SK-N-SH (cell line): ENCODE data around the gene DNAJB4. TPM values are rescaled to one million over a fixed set of nuclear protein-coding genes. Genes with fewer than 3 reads are reported as not detected.

Experiments
- CTCF ChIA-PET: fragments of 300-600, 350-600 bp; formaldehyde crosslinking; extraction: SDS; loops from one replicate; lab custom pipeline; 2021; lab: Yijun Ruan, JAX
- POLR2A ChIA-PET: fragments of 350-600 bp; sonication (Branson Sonifier 250); formaldehyde crosslinking; extraction: SDS; loops from one replicate; lab custom pipeline; 2020; ENCODE audit warnings: antibody characterized with exemption, inconsistent platforms; lab: Yijun Ruan, JAX
- DNase-seq: peaks from one replicate; pipeline ENCODE4 v3.0.0; 2012
- H2AFZ ChIP-seq: fragments of 200-600 bp; sonication (generic); 2 replicates; pipeline ENCODE4 v1.8.1; 2016; ENCODE audit warnings: antibody characterized with exemption, mild to moderate bottlenecking, low read depth
- H3F3A ChIP-seq: fragments of 200-600 bp; sonication (generic); replicated peaks from 2 replicates; pipeline ENCODE3; 2016; ENCODE audit warnings: antibody characterized with exemption, mild to moderate bottlenecking; ENCODE audit not compliant: insufficient read depth
- H3K27ac ChIP-seq, 2 experiments: fragments of 200-500 bp in 1 of 2; fragments of 200-600 bp in 1 of 2; sonication (Bioruptor generic) in 1 of 2; sonication (generic), shearing (Covaris generic) in 1 of 2; 2 replicates each; pipeline versions ENCODE4 v1.5.1 to v1.6.1; 2014 to 2016; ENCODE audit warnings: low read depth in 2 of 2, inconsistent platforms in 1 of 2, low read length in 1 of 2, mild to moderate bottlenecking in 1 of 2, mixed read lengths in 1 of 2
- H3K27me3 ChIP-seq: fragments of 200-600 bp; sonication (generic), shearing (Covaris generic); 2 replicates; pipeline ENCODE4 v1.6.1; 2016; ENCODE audit warnings: mixed run types; ENCODE audit not compliant: insufficient read depth
- H3K36me3 ChIP-seq, 2 experiments: fragments of 200-500 bp in 1 of 2; fragments of 200-600 bp in 1 of 2; sonication (Bioruptor generic) in 1 of 2; sonication (generic) in 1 of 2; replicated peaks in 1 of 2; 2 replicates each; pipeline versions ENCODE3 to v1.5.1; 2014 to 2016; ENCODE audit warnings: low read length in 1 of 2, mild to moderate bottlenecking in 1 of 2; ENCODE audit not compliant: insufficient read depth in 2 of 2, control insufficient read depth in 1 of 2
- H3K4me1 ChIP-seq, 2 experiments: fragments of 200-500 bp in 1 of 2; fragments of 200-600 bp in 1 of 2; sonication (Bioruptor generic) in 1 of 2; sonication (generic), shearing (Covaris generic) in 1 of 2; 2 replicates each; pipeline versions ENCODE4 v1.5.1 to v1.6.1; 2014 to 2016; ENCODE audit warnings: low read depth in 1 of 2, low read length in 1 of 2, mixed run types in 1 of 2; ENCODE audit not compliant: insufficient read depth in 2 of 2, control insufficient read depth in 1 of 2
- H3K4me2 ChIP-seq: fragments of 200-600 bp; sonication (generic), shearing (Covaris generic); 2 replicates; pipeline ENCODE4 v1.6.1; 2017; ENCODE audit warnings: mixed run types
- H3K4me3 ChIP-seq, 2 experiments: fragments of 200-500 bp in 1 of 2; fragments of 200-600 bp in 1 of 2; sonication (Bioruptor generic) in 1 of 2; sonication (generic), shearing (Covaris generic) in 1 of 2; 2 replicates each; pipeline versions ENCODE4 v1.5.1 to v1.8.1; 2014 to 2016; ENCODE audit warnings: low read depth in 2 of 2, inconsistent platforms in 1 of 2, low read length in 1 of 2, mild to moderate bottlenecking in 1 of 2, mixed read lengths in 1 of 2, moderate library complexity in 1 of 2
- H3K79me2 ChIP-seq: fragments of 200-600 bp; sonication (generic); 2 replicates; pipeline ENCODE4 v1.8.1; 2017; ENCODE audit warnings: mild to moderate bottlenecking; ENCODE audit not compliant: insufficient read depth
- H3K9ac ChIP-seq: fragments of 200-600 bp; sonication (generic); 2 replicates; pipeline ENCODE4 v1.6.1; 2017; ENCODE audit warnings: mixed run types
- H3K9me2 ChIP-seq: fragments of 200-600 bp; sonication (generic); 2 replicates; pipeline ENCODE4 v1.6.1; 2017; ENCODE audit warnings: mixed run types
- H3K9me3 ChIP-seq: fragments of 200-600 bp; sonication (generic); 2 replicates; pipeline ENCODE4 v1.6.1; 2017; ENCODE audit warnings: mixed run types, mild to moderate bottlenecking, moderate library complexity
- H4K20me1 ChIP-seq: fragments of 200-600 bp; sonication (generic); 2 replicates; pipeline ENCODE4 v1.6.1; 2017; ENCODE audit warnings: mild to moderate bottlenecking, mixed run types; ENCODE audit not compliant: insufficient read depth
- CHD2 ChIP-seq: fragments of 150-350 bp; IDR thresholded peaks from 2 replicates; pipeline ENCODE4 v1.6.1; 2018; ENCODE audit warnings: low read length; ENCODE audit not compliant: partially characterized antibody
- ELF1 ChIP-seq: IDR thresholded peaks from 2 replicates; pipeline ENCODE4 v1.4.0; 2012
- GABPA ChIP-seq: IDR thresholded peaks from 2 replicates; pipeline ENCODE4 v1.4.0; 2012; ENCODE audit warnings: low read depth, mild to moderate bottlenecking
- GATA2 ChIP-seq: sonication (generic); formaldehyde crosslinking; IDR thresholded peaks from 2 replicates; pipeline ENCODE4 v1.5.0; 2020; ENCODE audit warnings: mild to moderate bottlenecking, missing genetic modification reagents
- JUND ChIP-seq: IDR thresholded peaks from 2 replicates; pipeline ENCODE4 v1.4.0; 2012
- MAX ChIP-seq: IDR thresholded peaks from 2 replicates; pipeline ENCODE4 v1.4.0; 2012; ENCODE audit warnings: low read depth
- MEF2A ChIP-seq: IDR thresholded peaks from 2 replicates; pipeline ENCODE4 v1.4.0; 2012; ENCODE audit warnings: low read depth, borderline replicate concordance
- NRF1 ChIP-seq: IDR thresholded peaks from 2 replicates; pipeline ENCODE4 v1.6.1; 2012; ENCODE audit warnings: low read depth, mild to moderate bottlenecking, low read length
- RAD21 ChIP-seq: IDR thresholded peaks from 2 replicates; pipeline ENCODE4 v1.6.1; 2012; ENCODE audit warnings: mild to moderate bottlenecking, low read length
- RCOR1 ChIP-seq: fragments of 150-350 bp; IDR thresholded peaks from 2 replicates; pipeline ENCODE4 v1.6.1; 2017; ENCODE audit warnings: antibody characterized with exemption, low read length
- RFX5 ChIP-seq: IDR thresholded peaks from 2 replicates; pipeline ENCODE4 v1.6.1; 2012; ENCODE audit warnings: mild to moderate bottlenecking, improper control_type of control experiment, low read length
- RXRA ChIP-seq: IDR thresholded peaks from 2 replicates; pipeline ENCODE4 v1.4.0; 2012; ENCODE audit warnings: low read depth, mild to moderate bottlenecking, borderline replicate concordance
- SIN3A ChIP-seq: IDR thresholded peaks from 2 replicates; pipeline ENCODE4 v1.6.1; 2012; ENCODE audit warnings: low read depth, mild to moderate bottlenecking, low read length, moderate library complexity, borderline replicate concordance
- TAF1 ChIP-seq: IDR thresholded peaks from 2 replicates; pipeline ENCODE4 v1.6.1; 2012; ENCODE audit warnings: low read depth, mild to moderate bottlenecking, low read length, moderate library complexity, borderline replicate concordance
- TCF12 ChIP-seq: IDR thresholded peaks from 2 replicates; pipeline ENCODE4 v1.4.0; 2012
- WGBS: methylation state at CpG from one replicate; pipeline ENCODE4 v1.1.6; 2017; ENCODE audit warnings: low lambda C conversion rate; 5-methylcytosine and 5-hydroxymethylcytosine counted together
- polyA plus RNA-seq, 3 experiments: library from polyadenylated mRNA; depleted of rRNA; stranded (reverse); fragments of >200 nt; gene quantifications; 2 replicates each; pipeline ENCODE4 v1.2.3, GENCODE V29; 2012
- TF ChIP-seq, protein P1 (sequence below): IDR thresholded peaks from 2 replicates; pipeline ENCODE4 v1.4.0; 2012; ENCODE audit warnings: low read depth, borderline replicate concordance
- TF ChIP-seq, protein P2 (sequence below): fragments of 150-350 bp; IDR thresholded peaks from 2 replicates; pipeline ENCODE4 v1.6.1; 2017; ENCODE audit warnings: antibody characterized with exemption, low read length, low read depth, borderline replicate concordance

DNAJB4 gene
- polyA plus RNA-seq, 1 of the 3 experiments (the other 2 are of a cell fraction): 13.5 TPM

DNA sequence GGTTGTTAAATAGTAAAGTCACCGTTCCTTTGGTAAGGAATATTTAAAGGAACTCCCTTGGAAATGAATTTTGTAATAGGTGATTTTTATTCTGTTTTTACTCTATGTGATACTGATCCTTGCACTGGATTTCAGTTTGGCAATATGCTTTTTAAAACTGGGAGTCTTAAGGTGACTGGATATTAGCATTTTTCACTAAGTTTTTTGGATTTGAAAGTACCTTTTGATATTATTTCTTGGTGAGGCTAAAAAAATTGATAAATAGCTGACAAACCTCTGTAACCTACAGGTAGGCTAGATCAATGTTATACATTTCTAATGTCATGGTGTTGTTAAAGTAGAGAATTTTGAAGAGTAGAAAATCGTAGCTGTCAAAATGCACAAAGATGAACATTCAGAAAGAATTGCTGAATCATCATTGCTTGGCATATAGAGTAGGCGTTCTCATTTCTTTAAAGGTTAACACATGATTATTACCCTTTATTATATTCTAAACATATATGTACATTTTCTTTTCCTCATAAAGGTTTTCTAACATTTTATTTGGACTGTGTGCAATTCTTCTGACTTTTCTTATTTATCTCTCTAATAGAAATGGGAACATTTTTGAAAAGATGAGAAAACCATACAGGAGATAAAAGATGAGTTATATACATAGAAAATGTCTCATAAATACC is 1.5 kb upstream of the DNAJB4 start:
- H3K4me1 ChIP-seq: peaks cover 6 to 8% of the 10 kb centered on the region in 2 experiments; a peak in 2 of 4 replicates
- peak overlapping the region; percentile 90 to 95 for H3K27ac ChIP-seq
- no peak overlapping the region for H3K4me3 ChIP-seq
- ChIA-PET CTCF (interaction anchor here (0.6 to 2.8 kb wide), 3 partner anchors 10 to 577 kb away, joined by 3 to 16 read pairs (median 3); no protein-coding TSS in a partner anchor), POLR2A (interaction anchor here (2.5 kb wide), 1 partner anchor 25 kb away, joined by 26 read pairs; the partner anchor contains the start of gene FUBP1)
- H3K9me3 ChIP-seq: no peaks in the 10 kb centered on the region
- H3K9ac ChIP-seq: peak overlapping the region; percentile 96; the same call in 1 of the 2 replicates
- TF ChIP-seq, protein P1, sequence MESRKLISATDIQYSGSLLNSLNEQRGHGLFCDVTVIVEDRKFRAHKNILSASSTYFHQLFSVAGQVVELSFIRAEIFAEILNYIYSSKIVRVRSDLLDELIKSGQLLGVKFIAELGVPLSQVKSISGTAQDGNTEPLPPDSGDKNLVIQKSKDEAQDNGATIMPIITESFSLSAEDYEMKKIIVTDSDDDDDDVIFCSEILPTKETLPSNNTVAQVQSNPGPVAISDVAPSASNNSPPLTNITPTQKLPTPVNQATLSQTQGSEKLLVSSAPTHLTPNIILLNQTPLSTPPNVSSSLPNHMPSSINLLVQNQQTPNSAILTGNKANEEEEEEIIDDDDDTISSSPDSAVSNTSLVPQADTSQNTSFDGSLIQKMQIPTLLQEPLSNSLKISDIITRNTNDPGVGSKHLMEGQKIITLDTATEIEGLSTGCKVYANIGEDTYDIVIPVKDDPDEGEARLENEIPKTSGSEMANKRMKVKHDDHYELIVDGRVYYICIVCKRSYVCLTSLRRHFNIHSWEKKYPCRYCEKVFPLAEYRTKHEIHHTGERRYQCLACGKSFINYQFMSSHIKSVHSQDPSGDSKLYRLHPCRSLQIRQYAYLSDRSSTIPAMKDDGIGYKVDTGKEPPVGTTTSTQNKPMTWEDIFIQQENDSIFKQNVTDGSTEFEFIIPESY: no peak
- no peak for TF ChIP-seq GABPA
- no peak for TF ChIP-seq RXRA
- TF ChIP-seq, all 33 proteins: peak for 0
- H3F3A ChIP-seq: peaks cover 40% of the 10 kb centered on the region
- no peaks in the 10 kb centered on the region for H3K36me3 ChIP-seq
- no peak overlapping the region for H2AFZ ChIP-seq
- no peaks in the 10 kb centered on the region for H3K9me2 ChIP-seq
- peak overlapping the region; percentile 71 for H3K4me2 ChIP-seq
- no peak for DNase-seq
- H3K27me3 ChIP-seq: no peaks in the 10 kb centered on the region
- no peaks in the 10 kb centered on the region; the same call in 1 of the 2 replicates for H4K20me1 ChIP-seq
- 67% methylated on average over 3 of the region's 3 CpGs for WGBS
- H3K79me2 ChIP-seq: peaks cover 54% of the 10 kb centered on the region

DNA sequence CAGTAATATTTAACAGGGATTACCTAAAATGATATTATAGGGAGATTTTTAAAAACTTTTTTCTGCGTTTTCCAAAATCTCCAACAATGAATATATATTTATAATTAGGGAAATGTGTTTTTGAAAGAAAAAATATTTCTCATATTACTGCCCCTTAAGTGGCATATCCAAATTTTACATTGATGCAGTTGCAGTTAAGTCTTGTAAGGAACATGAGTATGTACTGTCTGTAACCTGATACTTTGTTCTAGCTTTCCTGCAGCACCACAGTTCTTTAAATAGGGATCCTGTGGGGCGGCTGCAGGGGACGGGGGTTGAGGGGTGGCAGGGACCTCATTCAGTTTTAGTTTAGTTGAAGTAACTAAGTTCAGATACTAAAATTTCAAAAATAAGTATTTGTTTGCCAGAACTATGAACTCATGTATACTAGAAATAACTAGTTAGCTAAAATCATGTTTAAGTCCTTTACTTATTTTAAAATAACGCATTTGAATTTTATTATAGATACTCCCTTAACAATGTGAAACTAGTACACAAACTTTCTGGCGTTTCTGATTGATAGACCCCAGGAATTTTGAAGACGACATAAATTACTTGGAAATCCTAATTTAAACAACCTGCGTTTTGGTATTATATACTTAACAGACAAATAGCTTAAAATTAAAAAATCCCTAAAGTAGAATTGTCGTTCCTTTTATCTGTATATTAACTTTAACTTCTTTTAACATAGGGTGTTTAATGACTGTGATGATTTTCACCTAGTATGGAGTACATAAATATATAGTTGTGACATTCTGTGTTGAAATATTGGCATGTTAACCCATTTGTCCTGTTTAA is 639 bp upstream of the DNAJB4 start:
- no peaks in the 10 kb centered on the region for H3K9me3 ChIP-seq
- peaks cover 0 to 5% of the 10 kb centered on the region in 2 experiments for H3K36me3 ChIP-seq
- ChIA-PET CTCF (interaction anchor here (1.3 to 2.8 kb wide), 4 partner anchors 9 to 603 kb away, joined by 3 to 16 read pairs (median 8); no protein-coding TSS in a partner anchor), POLR2A (interaction anchor here (0.8 to 2.5 kb wide), 7 partner anchors 9 to 224 kb away, joined by 3 to 26 read pairs (median 6); partner anchors contain the start of gene FUBP1)
- peak overlapping the region; percentile 75; the same call in 1 of the 2 replicates for H2AFZ ChIP-seq
- peak overlapping the region; percentile 62 to 70 for H3K4me3 ChIP-seq
- H3K4me2 ChIP-seq: peak overlapping the region; percentile 71
- H3F3A ChIP-seq: peaks cover 40% of the 10 kb centered on the region
- 10% methylated on average over 8 of the region's 8 CpGs for WGBS
- no peaks in the 10 kb centered on the region; the same call in 1 of the 2 replicates for H4K20me1 ChIP-seq
- H3K4me1 ChIP-seq: peaks cover 6 to 8% of the 10 kb centered on the region in 2 experiments; a peak in 2 of 4 replicates
- no peaks in the 10 kb centered on the region for H3K27me3 ChIP-seq
- H3K79me2 ChIP-seq: peaks cover 58% of the 10 kb centered on the region
- no peaks in the 10 kb centered on the region for H3K9me2 ChIP-seq
- DNase-seq: peak; percentile 27
- peak overlapping the region; percentile 96 for H3K9ac ChIP-seq
- H3K27ac ChIP-seq: peak overlapping the region; percentile 90 to 95
- TF ChIP-seq, protein P2, sequence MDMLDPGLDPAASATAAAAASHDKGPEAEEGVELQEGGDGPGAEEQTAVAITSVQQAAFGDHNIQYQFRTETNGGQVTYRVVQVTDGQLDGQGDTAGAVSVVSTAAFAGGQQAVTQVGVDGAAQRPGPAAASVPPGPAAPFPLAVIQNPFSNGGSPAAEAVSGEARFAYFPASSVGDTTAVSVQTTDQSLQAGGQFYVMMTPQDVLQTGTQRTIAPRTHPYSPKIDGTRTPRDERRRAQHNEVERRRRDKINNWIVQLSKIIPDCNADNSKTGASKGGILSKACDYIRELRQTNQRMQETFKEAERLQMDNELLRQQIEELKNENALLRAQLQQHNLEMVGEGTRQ: no peak
- no peak for TF ChIP-seq MEF2A
- TF ChIP-seq NRF1: no peak
- TF ChIP-seq, protein P1: no peak; the same call in 1 of the 2 replicates
- TF ChIP-seq SIN3A: peak; percentile 86; the same call in 1 of the 2 replicates
- TF ChIP-seq TCF12: no peak
- TF ChIP-seq TAF1: no peak
- 0 out of 2 replicates have a peak, but pooled peaks have one; percentile 9 for TF ChIP-seq JUND
- no peak for TF ChIP-seq GATA2
- peak; percentile 23 for TF ChIP-seq CHD2
- no peak for TF ChIP-seq RCOR1
- peak; percentile 15; the same call in 1 of the 2 replicates for TF ChIP-seq MAX
- TF ChIP-seq RXRA: no peak
- TF ChIP-seq RFX5: no peak
- no peak for TF ChIP-seq RAD21
- no peak for TF ChIP-seq ELF1
